Medulla oblongata (tissue), 1 donor: Measurements from ENCODE around the gene MAGI1.
"Not testable (repeated sequence)": the region's sequence is repeated elsewhere in the genome, so short reads cannot be mapped to it uniquely, and the experiment has no call there.

Experiments used
- DNase-seq: peaks from one replicate; pipeline ENCODE4 v3.0.0-alpha.2; 2015; ENCODE audit errors: extremely low spot score

The MAGI1 gene

DNA sequence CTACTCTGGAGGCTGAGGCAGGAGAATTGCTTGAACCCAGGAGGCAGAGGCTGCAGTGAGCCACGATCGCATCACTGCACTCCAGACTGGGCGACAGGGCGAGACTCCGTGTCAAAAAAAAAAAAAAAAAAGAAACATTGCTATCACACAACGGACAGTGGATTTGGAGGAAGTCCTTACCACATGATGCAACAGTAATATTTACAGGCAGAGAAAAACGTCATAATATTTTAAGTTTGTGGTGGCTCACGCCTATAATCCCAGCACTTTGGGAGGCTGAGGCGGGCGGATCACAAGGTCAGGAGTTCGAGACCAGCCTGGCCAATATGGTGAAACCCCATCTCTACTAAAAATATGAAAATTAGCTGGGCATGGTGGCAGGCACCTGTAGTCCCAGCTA lies 473.0 kb downstream of the MAGI1 start:
- DNase-seq: not testable (repeated sequence)

DNA sequence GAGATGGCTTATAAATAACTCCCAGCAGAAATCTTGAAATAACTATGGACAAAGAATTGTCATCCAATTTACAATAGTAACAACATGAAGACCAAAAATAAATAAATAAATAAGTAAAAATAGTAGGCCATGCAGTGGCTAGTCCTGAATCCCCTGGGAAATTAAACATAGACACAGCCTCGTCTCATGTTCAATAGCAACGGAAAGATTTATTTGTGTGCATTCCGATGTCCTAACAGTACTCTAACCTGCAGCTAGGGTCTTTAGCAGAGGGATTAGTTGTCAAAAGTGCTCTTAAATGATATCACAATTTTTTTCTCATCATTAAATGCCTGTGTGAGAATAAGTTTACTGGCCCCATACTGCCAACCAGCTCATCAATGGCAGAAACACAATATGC lies 474.2 kb downstream of the MAGI1 start:
- DNase-seq: no peak

DNA sequence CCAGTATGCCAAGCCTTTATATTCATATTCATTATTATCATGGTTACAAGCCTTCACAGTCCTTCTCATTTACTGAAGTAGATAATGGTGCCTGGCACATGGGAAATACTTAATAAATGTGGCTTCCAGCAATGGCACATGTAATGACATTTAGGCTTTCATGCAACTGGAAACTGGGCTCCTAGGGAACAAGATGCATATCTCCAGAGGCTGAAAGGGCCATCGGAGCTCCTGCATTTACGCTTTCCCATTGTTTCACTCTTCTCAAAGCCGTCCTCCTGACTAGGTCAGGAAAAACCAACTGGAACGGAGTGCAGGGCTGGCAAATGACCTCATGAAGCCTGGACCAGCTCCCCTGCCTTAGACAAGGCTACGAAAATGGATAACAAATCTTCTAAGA lies 474.9 kb downstream of the MAGI1 start:
- DNase-seq: no peak

DNA sequence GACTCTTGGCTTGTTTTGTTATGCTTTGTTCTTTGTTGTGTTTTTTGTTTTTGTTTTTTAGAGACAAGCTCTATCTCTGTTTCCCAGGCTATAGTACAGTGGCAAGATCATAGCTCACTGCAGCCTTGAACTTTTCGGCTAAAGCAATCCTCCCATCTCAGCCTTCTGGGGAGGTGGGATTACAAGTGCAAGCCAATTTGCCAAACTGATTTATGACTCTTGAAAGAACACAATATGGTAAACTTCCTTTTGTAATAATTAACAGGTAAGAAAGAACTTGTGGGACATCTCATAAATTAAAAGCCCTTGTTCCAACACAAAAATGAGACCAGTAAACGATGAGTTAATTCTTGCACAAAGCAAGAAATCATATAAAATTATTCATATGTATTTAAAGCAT lies 476.3 kb downstream of the MAGI1 start:
- no peak for DNase-seq

DNA sequence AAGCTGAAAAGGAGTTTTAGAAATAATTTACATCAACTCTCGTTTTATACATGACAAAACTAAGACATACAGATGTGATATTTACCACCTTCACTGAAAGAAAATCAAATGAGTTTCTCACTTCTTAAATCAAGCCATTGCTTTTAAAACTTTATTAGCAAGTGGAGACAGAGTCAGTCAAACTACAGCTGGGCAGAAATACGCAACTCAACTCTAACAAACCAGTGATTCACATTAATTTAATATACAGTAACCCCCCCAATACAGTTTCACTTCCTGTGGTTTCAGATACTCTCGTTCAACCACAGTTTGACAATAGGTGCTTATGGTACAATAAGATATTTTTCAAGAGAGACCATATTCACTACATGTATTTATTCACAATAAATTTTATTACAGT lies 477.1 kb downstream of the MAGI1 start:
- DNase-seq: no peak

DNA sequence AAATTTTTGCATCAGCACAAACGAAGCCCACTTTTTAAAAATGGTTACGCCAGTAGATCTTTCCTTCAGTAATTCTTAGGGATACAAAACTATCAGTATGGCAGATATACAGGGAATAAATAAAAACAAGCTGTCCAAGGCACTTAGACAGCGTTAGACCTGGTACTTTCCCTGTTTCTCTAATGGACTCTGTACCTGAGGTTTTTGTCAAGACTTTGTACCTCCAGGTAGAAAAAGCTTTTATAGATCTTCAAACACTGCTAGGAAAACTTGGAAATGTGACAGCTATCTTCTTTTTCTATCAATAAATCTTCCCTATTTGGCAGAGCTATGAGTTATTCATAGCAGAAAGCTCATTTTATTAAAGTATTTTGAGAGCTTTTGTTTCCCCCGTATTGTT lies 477.8 kb downstream of the MAGI1 start:
- no peak for DNase-seq

DNA sequence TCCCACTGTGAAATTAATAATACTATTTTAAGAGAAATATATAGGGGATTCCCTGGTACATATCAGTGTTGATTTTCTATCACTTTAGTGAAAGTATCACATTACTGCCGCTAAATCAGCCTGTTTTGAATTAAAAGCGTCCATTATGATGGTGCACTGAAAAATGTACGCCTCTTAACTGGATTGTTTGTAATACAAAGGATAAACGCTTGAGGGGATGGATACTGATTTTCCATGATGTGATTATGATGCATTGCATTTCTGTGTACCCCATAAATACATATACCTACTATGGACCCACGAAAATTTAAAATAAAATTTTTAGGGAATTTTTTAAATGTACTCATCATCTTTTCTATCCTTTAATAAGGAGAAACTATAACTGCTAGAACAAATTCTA lies 478.6 kb downstream of the MAGI1 start:
- DNase-seq: no peak

DNA sequence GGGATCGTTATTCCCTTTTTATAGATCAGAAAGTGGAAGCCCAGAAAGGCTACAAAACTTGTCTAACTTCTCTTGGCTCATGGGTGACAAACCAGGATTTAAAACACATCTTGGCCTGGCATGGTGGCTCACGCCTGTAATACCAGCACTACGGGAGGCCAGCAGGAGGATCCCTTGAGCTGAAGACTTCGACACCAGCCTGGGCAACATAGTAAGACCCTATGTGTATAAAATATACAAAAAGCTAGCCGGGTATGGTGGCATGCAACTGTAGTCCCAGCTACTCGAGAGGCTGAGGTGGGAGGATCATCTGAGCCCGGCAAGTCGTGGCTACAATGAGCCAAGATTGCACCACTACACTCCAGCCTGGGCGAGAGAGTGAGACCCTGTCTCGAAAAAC lies 479.1 kb downstream of the MAGI1 start:
- no peak for DNase-seq

DNA sequence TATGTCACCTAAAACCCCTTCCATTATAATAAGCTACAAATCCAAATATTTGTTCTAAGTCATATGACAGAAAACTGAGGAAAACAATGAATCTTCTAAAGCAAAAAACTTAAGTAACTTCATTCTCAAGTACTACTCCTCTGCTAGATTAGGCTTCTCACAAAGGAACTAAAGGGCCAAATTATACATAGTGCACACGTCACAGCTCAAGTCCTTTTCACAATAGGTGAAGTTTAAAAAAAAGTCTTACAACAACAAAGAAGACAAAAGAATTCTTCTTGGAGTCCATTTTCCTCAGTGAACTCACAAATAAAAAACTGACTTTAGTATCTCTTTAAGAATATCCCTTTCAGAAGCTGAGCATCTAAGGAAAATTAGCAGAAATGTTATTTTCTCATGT lies 479.9 kb downstream of the MAGI1 start:
- DNase-seq: no peak

DNA sequence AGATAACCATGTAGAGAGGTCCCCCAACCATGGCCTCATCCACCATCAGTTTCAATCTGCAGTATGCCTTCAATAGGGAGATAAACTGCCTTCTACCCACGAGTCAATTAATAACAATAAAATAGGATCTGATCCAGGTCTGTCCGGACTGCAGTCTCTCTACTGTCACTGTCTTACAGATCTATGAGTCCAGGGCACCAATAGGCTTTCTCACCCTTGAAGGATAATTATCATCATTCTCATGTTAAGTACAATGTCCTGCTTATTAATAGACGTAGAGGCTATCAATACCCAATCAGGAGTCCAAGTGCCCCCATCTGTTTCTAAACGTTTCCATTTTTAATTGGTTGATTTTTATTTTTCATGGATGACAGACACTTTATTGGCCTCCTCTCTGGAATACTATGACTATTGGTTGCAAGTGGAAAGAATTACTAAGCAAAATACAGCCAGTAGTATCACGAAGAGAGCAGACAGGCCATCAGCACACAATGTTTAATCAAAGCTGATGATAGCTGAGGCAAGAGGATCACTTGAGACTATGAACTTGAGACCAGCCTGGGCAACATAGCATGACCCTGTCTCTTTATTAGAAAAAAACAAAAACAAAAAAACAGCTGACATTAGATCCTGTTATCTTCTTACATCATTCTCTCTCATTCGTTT lies 480.7 kb downstream of the MAGI1 start:
- DNase-seq: no peak

DNA sequence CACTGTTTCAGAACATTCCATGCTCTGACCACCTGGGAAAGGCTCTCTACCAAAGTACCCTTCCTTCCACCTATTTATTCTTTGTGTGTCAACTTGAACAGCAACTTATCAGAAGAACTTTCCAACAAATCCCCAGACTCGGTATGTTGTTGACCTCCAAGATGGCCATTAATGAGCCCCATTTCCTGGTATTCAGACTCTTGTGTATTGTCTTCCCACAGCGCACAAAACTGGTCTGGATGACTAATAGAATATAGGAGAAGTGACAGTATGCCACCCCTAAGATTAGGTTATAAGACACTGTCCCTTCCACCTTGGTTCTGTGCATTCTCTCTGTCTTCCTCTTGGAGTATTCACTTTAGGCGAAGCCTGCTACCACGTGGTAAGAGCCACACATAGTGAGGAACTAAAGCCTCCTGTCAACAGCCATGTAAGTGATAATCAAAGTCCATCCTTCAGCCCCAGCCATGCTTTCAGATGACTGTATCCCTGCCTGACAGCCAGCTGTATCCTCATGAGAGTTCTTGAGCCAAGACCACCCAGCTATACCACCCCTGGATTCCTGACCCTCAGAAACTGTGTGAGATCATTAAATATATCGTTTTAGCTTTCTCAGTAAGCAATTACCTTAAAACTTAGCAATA lies 481.7 kb downstream of the MAGI1 start:
- DNase-seq: no peak

DNA sequence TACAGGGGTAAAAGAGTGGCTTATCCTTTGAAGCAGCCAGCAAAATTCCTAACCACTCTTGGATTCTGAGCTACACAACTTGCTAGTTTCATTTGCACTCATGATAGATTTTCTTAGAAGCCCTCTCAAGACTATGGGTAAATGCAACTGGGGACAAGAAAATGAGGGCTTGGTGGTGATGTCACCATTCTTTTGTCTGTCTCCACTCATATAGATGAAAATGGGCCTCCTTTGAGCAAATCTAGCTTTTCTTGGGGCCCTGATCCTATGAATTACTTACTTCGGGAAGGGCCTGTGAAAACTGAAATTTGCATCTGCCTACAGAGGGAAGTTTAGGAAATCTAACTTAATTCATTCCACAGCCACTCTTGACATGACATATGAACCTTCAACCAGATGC lies 486.3 kb downstream of the MAGI1 start:
- no peak for DNase-seq

DNA sequence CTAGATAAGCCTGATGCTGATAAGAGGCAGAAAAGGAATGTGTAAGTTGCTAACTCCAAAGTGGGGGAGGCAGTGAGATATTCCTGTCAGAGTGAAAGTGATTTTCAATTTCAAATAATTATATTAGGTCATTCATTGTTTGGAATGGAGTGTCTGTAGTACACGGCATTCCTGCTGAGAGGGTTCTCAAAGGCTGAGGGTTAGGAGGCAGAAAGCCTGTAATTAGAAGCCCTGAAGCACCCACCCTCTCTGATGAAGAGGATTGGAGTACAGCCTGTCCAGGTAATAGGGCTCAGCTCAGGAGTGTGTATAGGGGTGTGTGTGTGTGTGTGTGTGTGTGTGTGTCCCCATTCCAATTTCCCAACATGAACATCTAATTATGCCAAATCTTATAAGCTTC lies 486.8 kb downstream of the MAGI1 start:
- no peak for DNase-seq

DNA sequence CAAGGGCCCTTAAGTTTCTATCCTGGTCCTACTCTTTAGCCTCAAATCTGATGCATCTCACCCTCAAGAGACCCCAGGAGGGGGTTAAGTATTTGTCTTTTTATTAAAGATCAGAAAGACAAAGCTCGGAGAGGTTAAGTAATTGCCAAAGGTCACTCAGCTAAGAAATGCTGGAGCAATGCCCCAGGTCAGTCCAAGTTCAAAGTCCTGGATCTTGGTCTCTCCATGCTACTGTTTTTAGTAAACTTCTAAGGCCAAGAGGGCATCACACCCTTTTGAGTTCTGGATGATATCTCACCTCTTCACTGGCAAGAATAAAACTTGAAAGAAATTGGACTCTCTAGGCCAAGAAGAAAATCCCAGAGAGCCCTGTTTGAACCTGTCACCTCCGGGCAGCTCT lies 488.6 kb downstream of the MAGI1 start:
- DNase-seq: no peak

DNA sequence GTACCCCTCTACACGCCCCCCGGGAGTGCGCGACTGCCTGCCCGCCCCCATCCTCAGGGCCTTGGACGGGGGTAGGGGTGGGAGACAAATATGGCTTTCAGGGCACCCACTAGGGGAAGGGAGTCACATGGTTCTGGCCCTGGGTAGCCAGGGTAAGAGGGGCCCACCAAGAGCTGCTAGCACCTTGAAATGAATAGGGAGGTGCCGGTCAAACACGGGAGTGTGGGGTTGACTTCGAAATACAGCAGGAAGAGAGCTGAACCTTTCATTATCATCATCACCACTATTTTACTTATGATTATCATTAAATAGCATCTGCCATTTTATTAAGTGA lies 489.1 kb downstream of the MAGI1 start:
- no peak for DNase-seq

DNA sequence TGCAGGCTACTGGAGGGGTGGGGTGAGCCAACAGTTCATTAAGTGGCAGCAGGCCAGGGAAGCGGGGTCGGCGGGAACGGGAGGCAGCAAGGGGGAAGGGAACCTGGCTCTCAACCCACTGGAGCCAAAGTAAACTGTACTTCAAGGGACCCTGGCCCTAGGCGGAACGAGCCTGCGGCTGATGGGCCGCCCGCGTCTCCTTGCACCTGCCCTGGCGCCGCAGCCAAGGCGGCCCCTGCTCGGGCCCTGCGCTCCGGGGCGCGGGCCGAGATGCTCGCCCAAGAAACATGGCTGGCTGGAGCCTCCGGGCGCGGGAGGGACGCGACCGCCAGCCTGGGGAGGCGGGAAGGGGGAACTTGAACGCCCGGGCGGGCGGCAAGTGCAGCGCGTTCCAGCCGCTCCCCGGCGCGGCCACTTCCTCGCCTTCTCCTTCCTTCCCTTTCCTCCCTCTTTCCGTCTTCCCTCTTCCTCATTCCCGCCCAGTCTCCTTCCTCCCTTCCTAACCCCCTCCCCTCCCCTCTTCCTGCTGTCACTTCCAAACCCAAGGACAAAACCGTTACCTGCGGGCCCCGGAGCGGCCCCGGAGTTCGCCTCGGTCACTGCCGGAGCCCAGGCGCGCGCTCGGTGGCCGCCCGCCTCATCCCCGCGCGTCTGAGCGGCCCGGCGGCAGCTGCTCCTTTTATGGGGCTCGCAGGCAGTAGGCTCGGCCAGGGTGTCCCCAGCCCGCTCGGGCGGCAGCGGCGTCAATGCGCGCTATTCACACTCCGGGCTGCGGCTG lies 489.7 kb downstream of the MAGI1 start:
- no peak for DNase-seq

DNA sequence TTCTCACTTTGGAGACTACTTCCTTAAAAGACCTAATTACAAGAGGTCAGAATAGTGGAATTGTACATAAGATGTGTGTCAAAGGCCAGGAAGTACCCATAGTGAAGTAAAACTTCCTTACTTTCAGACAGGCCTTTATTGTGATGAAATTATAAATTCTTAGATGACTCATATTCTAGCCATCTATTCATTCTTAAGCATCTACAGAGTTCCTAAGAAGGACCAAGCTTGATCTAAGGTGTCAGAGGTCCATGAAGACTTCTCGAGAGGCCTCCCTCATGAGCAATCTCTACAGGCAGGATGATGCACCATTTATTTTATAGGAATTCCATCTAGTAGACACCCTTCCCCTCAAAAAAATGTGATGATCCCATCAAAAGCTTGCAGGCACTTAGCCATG lies 493.3 kb downstream of the MAGI1 start:
- no peak for DNase-seq

DNA sequence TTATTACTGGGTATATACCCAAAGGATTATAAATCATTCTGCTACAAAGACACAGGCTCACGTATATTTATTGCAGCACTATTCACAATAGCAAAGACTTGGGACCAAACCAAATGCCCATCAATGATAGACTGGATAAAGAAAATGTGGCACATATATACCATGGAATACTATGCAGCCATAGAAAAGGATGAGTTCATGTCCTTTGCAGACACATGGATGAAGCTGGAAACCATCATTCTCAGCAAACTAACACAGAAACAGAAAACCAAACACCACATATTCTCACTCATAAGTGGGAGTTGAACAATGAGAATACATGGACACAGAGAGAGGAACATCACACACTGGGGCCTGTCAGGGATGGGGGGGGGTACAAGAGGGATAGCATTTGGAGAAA lies 495.3 kb downstream of the MAGI1 start:
- not testable (repeated sequence) for DNase-seq

DNA sequence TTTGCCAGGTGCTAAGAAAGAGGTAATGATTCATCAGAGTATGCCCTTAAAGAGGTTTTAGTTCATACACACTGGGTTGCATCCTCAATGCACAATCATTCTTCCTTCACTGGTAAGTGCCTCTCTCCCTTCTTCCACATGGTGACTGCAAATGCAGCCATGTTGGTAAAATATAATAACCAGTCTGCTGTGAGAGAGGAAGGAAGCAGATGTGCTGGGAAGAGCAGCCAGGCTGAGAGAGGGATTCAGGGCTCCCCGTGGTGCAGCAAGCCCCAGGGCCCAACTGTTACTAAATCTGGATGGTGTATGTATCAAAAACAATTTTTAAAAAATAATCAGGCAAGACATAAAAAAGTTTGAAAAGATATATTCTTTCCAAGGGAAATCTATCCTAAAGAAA lies 498.1 kb downstream of the MAGI1 start:
- no peak for DNase-seq

DNA sequence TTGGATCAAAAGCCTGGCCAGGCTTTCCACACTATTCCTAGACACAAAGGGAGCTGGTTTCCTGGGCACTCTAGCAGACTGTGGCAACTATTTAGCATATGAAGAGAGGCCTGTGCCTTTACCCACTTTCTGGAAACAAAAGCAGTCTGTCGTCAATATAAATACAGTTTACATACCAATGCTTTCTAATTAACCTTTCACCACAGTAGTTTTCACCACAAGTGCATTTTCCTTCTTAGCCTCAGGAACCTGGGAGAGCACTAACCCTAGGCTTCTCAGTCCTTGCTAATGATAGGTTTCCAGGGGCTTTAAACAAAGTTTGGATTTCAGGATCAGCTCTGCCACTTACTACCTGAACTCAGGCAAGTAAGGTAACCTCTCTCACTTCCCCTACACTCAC lies 499.1 kb downstream of the MAGI1 start:
- DNase-seq: peak; percentile 17

DNA sequence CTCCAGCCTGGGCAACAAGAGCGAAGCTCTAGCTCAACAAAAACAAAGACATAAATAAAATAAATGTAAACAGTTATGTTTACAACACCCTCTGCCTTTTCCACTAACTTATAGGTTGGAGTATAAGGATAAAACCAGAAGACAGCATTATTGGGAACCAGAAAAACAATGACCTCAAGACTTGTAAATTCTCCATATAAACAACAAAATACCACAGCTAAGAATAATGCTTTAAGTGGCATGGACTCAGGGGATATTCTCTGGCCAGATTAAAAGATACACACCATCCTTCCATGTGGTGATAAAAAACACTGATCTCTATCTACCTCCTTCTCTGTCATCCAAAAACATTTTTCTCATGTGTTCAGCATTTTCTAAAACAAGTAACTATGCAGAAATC lies 500.6 kb downstream of the MAGI1 start:
- no peak for DNase-seq

DNA sequence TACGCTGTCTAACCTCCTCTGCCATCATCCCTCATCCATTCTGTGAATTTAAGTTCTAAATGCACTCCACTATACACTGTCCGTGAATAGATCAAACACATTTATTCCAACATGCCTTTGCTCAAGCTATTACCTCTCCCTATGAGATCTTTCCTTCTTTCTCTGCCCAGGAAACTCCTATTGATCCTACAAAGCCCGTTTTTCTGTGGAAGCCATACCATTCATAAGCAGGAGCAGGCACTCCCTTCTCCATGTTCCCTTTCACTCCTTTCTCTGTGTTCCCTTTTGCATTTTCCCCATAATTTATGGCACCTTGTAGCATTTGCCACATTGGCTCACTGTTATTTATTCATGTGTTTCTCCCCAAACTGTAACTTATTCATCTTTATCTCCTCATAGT lies 501.6 kb downstream of the MAGI1 start:
- DNase-seq: no peak

DNA sequence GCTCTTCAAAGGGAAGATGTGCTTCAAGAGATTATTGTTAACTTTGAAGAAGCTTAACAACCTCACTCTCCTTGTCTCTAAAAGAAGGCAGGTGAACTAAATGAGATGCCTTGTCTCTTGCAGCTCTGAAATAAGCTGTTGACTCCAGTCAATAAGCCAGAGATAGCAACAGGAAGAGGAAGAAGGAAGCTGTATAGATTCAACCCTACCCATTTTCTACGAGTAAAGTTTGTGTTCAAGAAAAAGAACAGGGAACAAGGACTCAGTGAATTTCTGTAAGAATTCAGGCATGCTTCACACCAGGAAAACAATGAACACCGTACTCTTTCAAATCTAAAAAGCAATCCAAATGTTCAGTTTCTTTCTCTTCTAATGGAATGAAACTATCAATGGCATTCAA lies 503.5 kb downstream of the MAGI1 start:
- DNase-seq: no peak
